GM23248 (cell line): ENCODE results near the gene KRT26.

Experiments
- EZH2 ChIP-seq: fragments of 200-600 bp; sonication (generic); IDR thresholded peaks from 2 replicates; pipeline ENCODE4 v1.6.1; 2018; ENCODE audit warnings: antibody characterized with exemption, mild to moderate bottlenecking; ENCODE audit not compliant: insufficient read depth, poor library complexity, severe bottlenecking
- EZH2phosphoT487 ChIP-seq: fragments of 200-600 bp; sonication (generic); IDR thresholded peaks from 2 replicates; pipeline ENCODE4 v1.6.1; 2018; ENCODE audit warnings: antibody characterized with exemption, moderate library complexity, mild to moderate bottlenecking, low read depth; ENCODE audit not compliant: insufficient read depth

GRCh38 chr17:40818343-40818732 lies 46.3 kb upstream of the KRT26 start:
- TF ChIP-seq EZH2 (no peak), EZH2phosphoT487 (no peak)
